ENCODE results near the gene ZFP14.

ZFP14 gene

GRCh38 chr19:36409841-36410240, 30.8 kb upstream of the ZFP14 start:
- DNase-seq (ENCODE audit: low read depth), result no peak
- no peak for TF ChIP-seq CTCF (conservative IDR thresholded peaks at IDR 0.05; ENCODE audit: low read depth, low read length)

GRCh38 chr19:36408101-36408500, 29.1 kb upstream of the ZFP14 start:
- H3K4me3 ChIP-seq (ENCODE audit: low read length), result no peak overlapping the region
- TF ChIP-seq CTCF (conservative IDR thresholded peaks at IDR 0.05; ENCODE audit: low read depth, low read length), result no peak

More at GRCh38 chr19:36409841-36410240, 30.8 kb upstream of the ZFP14 start:
- H3K4me3 ChIP-seq (ENCODE audit: low read length), result no peak overlapping the region

GRCh38 chr19:36404498-36404897, 25.5 kb upstream of the ZFP14 start:
- no peak for DNase-seq (ENCODE audit: low read depth)
- TF ChIP-seq CTCF (conservative IDR thresholded peaks at IDR 0.05; ENCODE audit: low read depth, low read length), result no peak
- no peak overlapping the region for H3K4me3 ChIP-seq (ENCODE audit: low read length)

More at GRCh38 chr19:36408101-36408500, 29.1 kb upstream of the ZFP14 start:
- DNase-seq (ENCODE audit: low read depth), result no peak

- no peak for DNase-seq (ENCODE audit: low read depth)
- no peak for TF ChIP-seq CTCF (conservative IDR thresholded peaks at IDR 0.05; ENCODE audit: low read depth, low read length)
Observed at GRCh38 chr19:36401475-36401874, 22.5 kb upstream of the ZFP14 start.

GRCh38 chr19:36398571-36398970, 19.6 kb upstream of the ZFP14 start:
- DNase-seq (ENCODE audit: low read depth), result no peak
- no peak overlapping the region for H3K4me3 ChIP-seq (ENCODE audit: low read length)
- TF ChIP-seq CTCF (conservative IDR thresholded peaks at IDR 0.05; ENCODE audit: low read depth, low read length), result no peak

More at GRCh38 chr19:36401475-36401874, 22.5 kb upstream of the ZFP14 start:
- H3K4me3 ChIP-seq (ENCODE audit: low read length), result no peak overlapping the region

- TF ChIP-seq CTCF (conservative IDR thresholded peaks at IDR 0.05; ENCODE audit: low read depth, low read length), result no peak
- no peak for DNase-seq (ENCODE audit: low read depth)
- no peak overlapping the region for H3K4me3 ChIP-seq (ENCODE audit: low read length)
Observed at GRCh38 chr19:36392916-36393673, 14.1 kb upstream of the ZFP14 start.

- H3K4me3 ChIP-seq (ENCODE audit: low read length), result peak overlapping the region; percentile 92
- TF ChIP-seq CTCF (conservative IDR thresholded peaks at IDR 0.05; ENCODE audit: low read depth, low read length), result no peak
- no peak for DNase-seq (ENCODE audit: low read depth)
Observed at GRCh38 chr19:36379510-36379819, 464 bp upstream of the ZFP14 start.
